K562 (cell line): ENCODE measurements around the gene CD93. TPM values are rescaled to one million over a fixed set of nuclear protein-coding genes. Genes with fewer than 3 reads are reported as not detected.
A peak's percentile ranks its signal among the peaks of the same experiment; 100 is the strongest.

Experiments used
- ATAC-seq: fragments of 200-7000 bp; cut with Tn5 transposase; 3 replicates; pipeline ENCODE4 v1.9.1; 2020; ENCODE audit warnings: moderate library complexity
- BruUV-seq: library from RNA; stranded (reverse); fragments of 400-500 nt; replicated peaks from 2 replicates; lab custom pipeline; 2021; lab: Mats Ljungman, UMichigan
- CTCF ChIA-PET: fragments of 300-600 bp; formaldehyde crosslinking; extraction: SDS; loops from one replicate; lab custom pipeline; 2021; ENCODE audit warnings: low intra/inter-chr PET ratio; lab: Yijun Ruan, JAX
- POLR2A ChIA-PET: fragments of 300-600, 350-650 bp; sonication (Branson Sonifier 250); formaldehyde crosslinking; extraction: SDS; loops from one replicate; lab custom pipeline; 2021; ENCODE audit warnings: antibody characterized with exemption, inconsistent platforms; lab: Yijun Ruan, JAX
- DNase-seq, 4 experiments: peaks; one replicate each; pipeline versions ENCODE4 v3.0.0 to v3.0.0-alpha.2; 2011 to 2018; ENCODE audit warnings: low spot score in 3 of 4, mixed read lengths in 3 of 4; ENCODE audit errors: extremely low read depth in 1 of 4
- FAIRE-seq: peaks from 2 replicates; lab custom pipeline; 2011; peaks lifted over from hg19 to GRCh38; lab: Jason Lieb, UNC
- H2AFZ ChIP-seq: 2 replicates; pipeline ENCODE4 v1.6.0; 2011; ENCODE audit warnings: low read depth, low read length, control low read depth, inconsistent platforms
- H3K27ac ChIP-seq: fragments of 200-600 bp; 3 replicates; pipeline ENCODE4 v1.8.0; 2011; ENCODE audit warnings: low read depth, mild to moderate bottlenecking, control low read depth, inconsistent platforms, low read length, moderate library complexity, mixed read lengths; ENCODE audit errors: extremely low read depth
- H3K27me3 ChIP-seq, 2 experiments: fragments of 300-600 bp in 1 of 2; 2 replicates in 1 of 2; 3 replicates in 1 of 2; pipeline versions ENCODE4 v1.6.0 to v1.8.0; 2011; ENCODE audit warnings: inconsistent platforms in 2 of 2, low read length in 2 of 2, mild to moderate bottlenecking in 1 of 2, mixed read lengths in 1 of 2, moderate library complexity in 1 of 2; ENCODE audit not compliant: control insufficient read depth in 2 of 2, insufficient read depth in 2 of 2
- H3K36me3 ChIP-seq: fragments of 300-600 bp; 3 replicates; pipeline ENCODE4 v1.8.0; 2011; ENCODE audit warnings: mild to moderate bottlenecking, low read length, inconsistent platforms; ENCODE audit not compliant: control insufficient read depth, insufficient read depth
- H3K4me1 ChIP-seq, 2 experiments: fragments of 200-600 bp in 1 of 2; replicated peaks in 1 of 2; 2 replicates in 1 of 2; 3 replicates in 1 of 2; pipeline versions ENCODE4 v1.5.1 to v1.8.0; 2011; ENCODE audit warnings: inconsistent platforms in 2 of 2, low read length in 2 of 2, mild to moderate bottlenecking in 1 of 2, mixed read lengths in 1 of 2, moderate library complexity in 1 of 2; ENCODE audit not compliant: control insufficient read depth in 2 of 2, insufficient read depth in 2 of 2
- H3K4me2 ChIP-seq: 2 replicates; pipeline ENCODE4 v1.6.1; 2011; ENCODE audit warnings: low read length, control low read depth, inconsistent platforms, mixed read lengths; ENCODE audit not compliant: insufficient read depth
- H3K4me3 ChIP-seq: fragments of 200-600 bp; sonication (generic), shearing (Covaris generic); 2 replicates; pipeline ENCODE4 v1.5.1; 2016; ENCODE audit warnings: control low read depth, inconsistent platforms
- H3K79me2 ChIP-seq: fragments of 200-600 bp; 3 replicates; pipeline ENCODE4 v1.8.0; 2011; ENCODE audit warnings: low read length, inconsistent platforms; ENCODE audit not compliant: control insufficient read depth, insufficient read depth
- H3K9ac ChIP-seq, 2 experiments: 2 replicates each; pipeline versions ENCODE4 v1.6.0 to v1.6.1; 2011; ENCODE audit warnings: low read depth in 2 of 2, low read length in 2 of 2, control low read depth in 1 of 2, inconsistent platforms in 1 of 2, mild to moderate bottlenecking in 1 of 2, mixed read lengths in 1 of 2; ENCODE audit not compliant: insufficient read depth in 1 of 2
- H3K9me1 ChIP-seq: one replicate; pipeline ENCODE4 v1.6.0; 2011; ENCODE audit warnings: inconsistent platforms, mild to moderate bottlenecking, low read length, moderate library complexity; ENCODE audit not compliant: control insufficient read depth, insufficient read depth
- H3K9me3 ChIP-seq: replicated peaks from 2 replicates; pipeline ENCODE4 v1.5.1; 2011; ENCODE audit warnings: low read depth, low read length, inconsistent platforms; ENCODE audit not compliant: control insufficient read depth, insufficient read depth
- H4K20me1 ChIP-seq: replicated peaks from 2 replicates; pipeline ENCODE4 v1.6.1; 2011; ENCODE audit warnings: low read length, inconsistent platforms, mixed read lengths; ENCODE audit not compliant: control insufficient read depth, insufficient read depth
- ATF1 ChIP-seq, 2 experiments: fragments of 450-650 bp in 1 of 2; IDR thresholded peaks; 2 replicates each; pipeline ENCODE4 v1.6.1; 2016; ENCODE audit warnings: missing compliant biosample characterization in 1 of 2, missing genetic modification characterization in 1 of 2
- BDP1 ChIP-seq: IDR thresholded peaks from 3 replicates; pipeline ENCODE4 v1.6.1; 2011; ENCODE audit not compliant: insufficient read length, insufficient read depth
- DPF2 ChIP-seq: fragments of 450-650 bp; IDR thresholded peaks from 2 replicates; pipeline ENCODE4 v1.6.1; 2016
- NKRF ChIP-seq: fragments of 450-650 bp; IDR thresholded peaks from 2 replicates; pipeline ENCODE4 v1.6.1; 2016; ENCODE audit warnings: borderline replicate concordance
- PML ChIP-seq: IDR thresholded peaks from 2 replicates; pipeline ENCODE4 v1.6.1; 2012; ENCODE audit warnings: low read length, inconsistent platforms
- PRPF4 ChIP-seq: fragments of 200-400 bp; formaldehyde crosslinking; IDR thresholded peaks from one replicate; pipeline ENCODE4 v1.6.1; 2017; ENCODE audit warnings: low read length, low read depth, mild to moderate bottlenecking; ENCODE audit not compliant: insufficient read depth, poor library complexity, severe bottlenecking
- RFX7 ChIP-seq: fragments of 250-450 bp; sonication (Bioruptor Pico); IDR thresholded peaks from 2 replicates; pipeline ENCODE4 v1.5.1; 2021; ENCODE audit warnings: mild to moderate bottlenecking
- SNIP1 ChIP-seq: fragments of 450-650 bp; IDR thresholded peaks from 2 replicates; pipeline ENCODE4 v1.7.1; 2017; ENCODE audit warnings: low read depth, mild to moderate bottlenecking
- TEAD4 ChIP-seq, 2 experiments: sonication (generic) in 1 of 2; formaldehyde crosslinking in 1 of 2; IDR thresholded peaks; 2 replicates each; pipeline versions ENCODE4 v1.6.1 to v1.8.0; 2012 to 2022; ENCODE audit warnings: borderline replicate concordance in 1 of 2, inconsistent platforms in 1 of 2, low read length in 1 of 2, mild to moderate bottlenecking in 1 of 2, missing genetic modification reagents in 1 of 2
- THAP12 ChIP-seq: fragments of 250-450 bp; sonication (Bioruptor Pico); IDR thresholded peaks from 2 replicates; pipeline ENCODE4 v1.9.0; 2021; ENCODE audit warnings: mild to moderate bottlenecking, inconsistent platforms
- ZNF431 ChIP-seq: sonication (generic); formaldehyde crosslinking; IDR thresholded peaks from 2 replicates; pipeline ENCODE4 v1.8.0; 2022; ENCODE audit warnings: mild to moderate bottlenecking, missing genetic modification reagents
- WGBS: fragments of 100-300 bp; shearing (Covaris generic); methylation state at CpG from one replicate; pipeline ENCODE4 v1.1.6; 2016; ENCODE audit warnings: low coverage, mixed read lengths; ENCODE audit not compliant: insufficient coverage; ENCODE audit errors: missing lambda C conversion rate; 5-methylcytosine and 5-hydroxymethylcytosine counted together
- in situ Hi-C: fragments of 300-500 bp; cut with MboI; formaldehyde crosslinking; loops from 4 replicates; pipeline ENCODE4 v1.15.0; 2018; ENCODE audit warnings: inconsistent platforms, mixed read lengths
- intact Hi-C: fragments of 100-400 bp; cut with micrococcal nuclease; formaldehyde crosslinking; loops from 2 replicates; pipeline ENCODE4 v1.14.2; 2022
- polyA plus RNA-seq, 8 experiments: library from polyadenylated mRNA; depleted of rRNA in 4 of 8; stranded (reverse) in 5 of 8; unstranded in 3 of 8; fragments of >200 nt; fragmentation: Nextera tagmentation in 2 of 8; fragmentation: Illumina TruSeq in 1 of 8; extraction: Ambion mirVana in 2 of 8; extraction: Trizol in 1 of 8; gene quantifications; 2 replicates each; pipeline versions ENCODE4 v1.2.1 to v1.2.3, GENCODE V29; 2011 to 2014; ENCODE audit warnings: inconsistent platforms in 1 of 8, missing spikeins in 1 of 8
- total RNA-seq, 7 experiments: library from RNA; depleted of rRNA in 6 of 7; stranded (reverse); fragments of >200 nt in 6 of 7; fragmentation: Illumina TruSeq in 2 of 7; extraction: Trizol in 2 of 7; gene quantifications; 2 replicates each; pipeline versions ENCODE4 v1.2.1 to v1.2.3, GENCODE V29; 2011 to 2021; ENCODE audit warnings: low replicate concordance in 1 of 7
- TF ChIP-seq, protein P1 (sequence below): fragments of 450-650 bp; IDR thresholded peaks from 2 replicates; pipeline ENCODE4 v1.6.1; 2018; ENCODE audit not compliant: partially characterized antibody

CD93 gene
- total and polyA plus RNA-seq, 9 of the 15 experiments (the other 6 are each of a cell fraction or from before 2014, with no cell fraction given), result 0.03 to 0.20 (median 0.05) TPM

GRCh38 chr20:23092861-23093495, 6.9 kb upstream of the CD93 start (continued):
- TF ChIP-seq THAP12 (CRISPR knock-in tag) (no peak), ZNF431 (CRISPR knock-in tag) (no peak), PML (no peak), SNIP1 (no peak), TEAD4 (IDR thresholded peaks at IDR 0.05; ENCODE audit: low read length) (no peak), TEAD4 (CRISPR knock-in tag; IDR thresholded peaks at IDR 0.05; ENCODE audit: borderline replicate concordance) (no peak)

- Histone ChIP-seq H3K27me3 (no peaks in the 10 kb centered on the region), H3K4me3 (no peak overlapping the region), H3K4me2 (peak overlapping the region; percentile 34; the same call in 1 of the 2 replicates), H2AFZ (peak overlapping the region; percentile 74), H3K9me1 (no peaks in the 10 kb centered on the region), H3K36me3 (no peaks in the 10 kb centered on the region), H3K9me3 (no peaks in the 10 kb centered on the region), H4K20me1 (no peaks in the 10 kb centered on the region), H3K4me1 (peaks cover 31 to 35% of the 10 kb centered on the region in 2 experiments), H3K27ac (peak overlapping the region; percentile 45; the same call in 2 of the 3 replicates), H3K9ac (peak overlapping the region in 1 of 2 experiments; percentile 32; a peak in 2 of 4 replicates), H3K79me2 (no peaks in the 10 kb centered on the region)
- FAIRE-seq (peak; percentile 97), DNase-seq (peak; percentile 34 to 79 (median 52)), ATAC-seq (peak; percentile 76)
- BruUV-seq, result no TSS peak
- CTCF ChIA-PET, result no interaction called here
- intact Hi-C loops, result loop anchor here (5.0 kb wide), 1 partner anchor 40 kb away; no protein-coding TSS in a partner anchor
- in situ Hi-C loops, result no loop called here
- 0% methylated on average over 2 of the region's 2 CpGs for WGBS
- POLR2A ChIA-PET, result interaction anchor here (0.7 kb wide), 1 partner anchor 20 kb away, joined by 3 read pairs; no protein-coding TSS in a partner anchor
- TF ChIP-seq DPF2 (peak; percentile 72), ATF1 (CRISPR knock-in tag; IDR thresholded peaks at IDR 0.05) (no peak), ATF1 (tag; IDR thresholded peaks at IDR 0.05) (no peak), RFX7 (CRISPR knock-in tag) (no peak), PRPF4 (no peak), BDP1 (no peak), NKRF (no peak)
- TF ChIP-seq, protein P1, sequence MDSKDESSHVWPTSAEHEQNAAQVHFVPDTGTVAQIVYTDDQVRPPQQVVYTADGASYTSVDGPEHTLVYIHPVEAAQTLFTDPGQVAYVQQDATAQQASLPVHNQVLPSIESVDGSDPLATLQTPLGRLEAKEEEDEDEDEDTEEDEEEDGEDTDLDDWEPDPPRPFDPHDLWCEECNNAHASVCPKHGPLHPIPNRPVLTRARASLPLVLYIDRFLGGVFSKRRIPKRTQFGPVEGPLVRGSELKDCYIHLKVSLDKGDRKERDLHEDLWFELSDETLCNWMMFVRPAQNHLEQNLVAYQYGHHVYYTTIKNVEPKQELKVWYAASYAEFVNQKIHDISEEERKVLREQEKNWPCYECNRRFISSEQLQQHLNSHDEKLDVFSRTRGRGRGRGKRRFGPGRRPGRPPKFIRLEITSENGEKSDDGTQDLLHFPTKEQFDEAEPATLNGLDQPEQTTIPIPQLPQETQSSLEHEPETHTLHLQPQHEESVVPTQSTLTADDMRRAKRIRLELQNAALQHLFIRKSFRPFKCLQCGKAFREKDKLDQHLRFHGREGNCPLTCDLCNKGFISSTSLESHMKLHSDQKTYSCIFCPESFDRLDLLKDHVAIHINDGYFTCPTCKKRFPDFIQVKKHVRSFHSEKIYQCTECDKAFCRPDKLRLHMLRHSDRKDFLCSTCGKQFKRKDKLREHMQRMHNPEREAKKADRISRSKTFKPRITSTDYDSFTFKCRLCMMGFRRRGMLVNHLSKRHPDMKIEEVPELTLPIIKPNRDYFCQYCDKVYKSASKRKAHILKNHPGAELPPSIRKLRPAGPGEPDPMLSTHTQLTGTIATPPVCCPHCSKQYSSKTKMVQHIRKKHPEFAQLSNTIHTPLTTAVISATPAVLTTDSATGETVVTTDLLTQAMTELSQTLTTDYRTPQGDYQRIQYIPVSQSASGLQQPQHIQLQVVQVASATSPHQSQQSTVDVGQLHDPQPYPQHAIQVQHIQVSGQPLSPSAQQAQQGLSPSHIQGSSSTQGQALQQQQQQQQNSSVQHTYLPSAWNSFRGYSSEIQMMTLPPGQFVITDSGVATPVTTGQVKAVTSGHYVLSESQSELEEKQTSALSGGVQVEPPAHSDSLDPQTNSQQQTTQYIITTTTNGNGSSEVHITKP, result no peak
Measured at GRCh38 chr20:23092384-23092756, 6.2 kb upstream of the CD93 start.
